Keratinocyte (primary cell): Measurements from ENCODE around the gene PBX4. TPM values are rescaled to one million over a fixed set of nuclear protein-coding genes. Genes with fewer than 3 reads are reported as not detected.

Experiments
- DNase-seq: peaks from one replicate; pipeline ENCODE4 v3.0.0-alpha.2; 2011; ENCODE audit warnings: low read depth, missing footprints, low spot score
- FAIRE-seq: peaks from 2 replicates; lab custom pipeline; 2011; peaks lifted over from hg19 to GRCh38; lab: Jason Lieb, UNC
- H2AFZ ChIP-seq: 2 replicates; pipeline ENCODE4 v1.6.0; 2012; ENCODE audit warnings: low read length, control low read depth, inconsistent platforms; ENCODE audit not compliant: control insufficient read depth
- H3K27ac ChIP-seq: 2 replicates; pipeline ENCODE4 v1.5.1; 2011; ENCODE audit warnings: low read length; ENCODE audit not compliant: control insufficient read depth, insufficient read depth
- H3K27me3 ChIP-seq: 3 replicates; pipeline ENCODE4 v1.6.0; 2011; ENCODE audit warnings: low read length; ENCODE audit not compliant: control insufficient read depth, insufficient read depth; ENCODE audit errors: extremely low read depth
- H3K36me3 ChIP-seq, 2 experiments: 2 replicates in 1 of 2; 3 replicates in 1 of 2; pipeline ENCODE4 v1.5.1; 2011; ENCODE audit warnings: low read length in 2 of 2, mild to moderate bottlenecking in 1 of 2; ENCODE audit not compliant: control insufficient read depth in 2 of 2, insufficient read depth in 2 of 2; ENCODE audit errors: extremely low read depth in 1 of 2
- H3K4me1 ChIP-seq: 3 replicates; pipeline ENCODE4 v1.5.1; 2011; ENCODE audit warnings: low read length; ENCODE audit not compliant: control insufficient read depth, insufficient read depth; ENCODE audit errors: extremely low read depth
- H3K4me2 ChIP-seq: 3 replicates; pipeline ENCODE4 v1.6.0; 2011; ENCODE audit warnings: low read depth, low read length; ENCODE audit not compliant: control insufficient read depth, insufficient read depth; ENCODE audit errors: extremely low read depth
- H3K4me3 ChIP-seq, 3 experiments: fragments of 200-600 bp in 1 of 3; sonication (generic) in 1 of 3; 2 replicates in 2 of 3; 3 replicates in 1 of 3; pipeline ENCODE4 v1.5.1; 2011 to 2016; ENCODE audit warnings: low read length in 3 of 3, mild to moderate bottlenecking in 3 of 3, control low read depth in 2 of 3, inconsistent platforms in 1 of 3, low read depth in 1 of 3, mixed read lengths in 1 of 3, mixed run types in 1 of 3, moderate library complexity in 1 of 3; ENCODE audit not compliant: control insufficient read depth in 2 of 3, insufficient read depth in 2 of 3; ENCODE audit errors: extremely low read depth in 1 of 3
- H3K79me2 ChIP-seq: 2 replicates; pipeline ENCODE4 v1.6.0; 2012; ENCODE audit warnings: low read length; ENCODE audit not compliant: control insufficient read depth, insufficient read depth
- H3K9ac ChIP-seq: 3 replicates; pipeline ENCODE4 v1.6.0; 2011; ENCODE audit warnings: low read length; ENCODE audit not compliant: control insufficient read depth, insufficient read depth; ENCODE audit errors: extremely low read depth
- H3K9me1 ChIP-seq: 3 replicates; pipeline ENCODE4 v1.6.0; 2011; ENCODE audit warnings: low read length; ENCODE audit not compliant: control insufficient read depth, insufficient read depth; ENCODE audit errors: extremely low read depth
- H3K9me3 ChIP-seq: 2 replicates; pipeline ENCODE4 v1.5.1; 2012; ENCODE audit warnings: low read depth, low read length; ENCODE audit not compliant: control insufficient read depth
- H4K20me1 ChIP-seq: 3 replicates; pipeline ENCODE4 v1.6.0; 2011; ENCODE audit warnings: low read length; ENCODE audit not compliant: control insufficient read depth, insufficient read depth; ENCODE audit errors: extremely low read depth
- EZH2 ChIP-seq: IDR thresholded peaks from one replicate; pipeline ENCODE4 v1.6.1; 2012; ENCODE audit warnings: inconsistent platforms, mild to moderate bottlenecking, low read length, moderate library complexity
- dilution Hi-C: fragments of 300-500 bp; cut with MboI; formaldehyde crosslinking; loops from one replicate; pipeline ENCODE4 v1.7.0; 2020; ENCODE audit warnings: low sequenced_read_pairs; ENCODE audit not compliant: extremely low pct_ligation_motif_present
- polyA plus RNA-seq, 5 experiments: library from polyadenylated mRNA; depleted of rRNA in 3 of 5; stranded (reverse) in 3 of 5; stranded (forward) in 1 of 5; unstranded in 1 of 5; fragments of >200 nt; gene quantifications; 1 replicate in 1 of 5; 2 replicates in 3 of 5; 3 replicates in 1 of 5; pipeline versions ENCODE4 v1.2.1 to v1.2.3, GENCODE V29; 2011 to 2012; ENCODE audit warnings: missing spikeins in 2 of 5, low read depth in 1 of 5, low replicate concordance in 1 of 5
- TF ChIP-seq, protein P1 (sequence below), 3 experiments: IDR thresholded peaks in 1 of 3; conservative IDR thresholded peaks in 1 of 3; optimal IDR thresholded peaks in 1 of 3; 2 replicates in 2 of 3; 3 replicates in 1 of 3; pipeline versions ENCODE3 to v1.5.1; 2011; ENCODE audit warnings: low read length in 3 of 3, mild to moderate bottlenecking in 3 of 3, moderate library complexity in 2 of 3, control low read depth in 1 of 3, inconsistent platforms in 1 of 3; ENCODE audit not compliant: insufficient read depth in 2 of 3; ENCODE audit errors: extremely low read depth in 1 of 3

PBX4 gene
- polyA plus RNA-seq, 1 donor (not counting 4 experiments of a cell fraction or from before 2014, with no cell fraction given), result 1.7 TPM

DNA sequence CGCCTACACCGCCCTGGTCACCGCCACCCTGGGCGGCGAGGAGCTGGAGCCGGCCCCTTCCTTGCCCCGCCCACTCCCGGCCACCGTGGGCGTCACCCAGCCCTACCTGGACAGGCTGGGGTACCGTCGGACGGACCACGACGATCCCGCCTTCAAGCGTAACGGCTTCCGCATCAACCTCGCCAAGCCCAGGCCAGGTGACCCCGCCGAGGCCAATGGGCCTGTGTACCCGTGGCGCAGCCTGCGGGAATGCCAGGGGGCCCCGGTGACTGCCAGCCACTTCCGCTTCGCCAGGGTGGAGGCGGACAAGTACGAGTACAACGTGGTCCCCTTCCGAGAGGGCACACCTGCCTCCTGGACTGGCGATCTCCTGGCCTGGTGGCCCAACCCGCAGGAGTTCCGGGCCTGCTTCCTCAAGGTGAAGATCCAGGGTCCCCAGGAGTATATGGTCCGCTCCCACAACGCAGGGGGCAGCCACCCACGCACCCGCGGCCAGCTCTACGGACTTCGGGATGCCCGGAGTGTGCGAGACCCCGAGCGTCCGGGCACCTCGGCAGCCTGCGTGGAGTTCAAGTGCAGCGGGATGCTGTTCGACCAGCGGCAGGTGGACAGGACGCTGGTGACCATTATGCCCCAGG is 73.4 kb downstream of the PBX4 start:
- no peaks in the 10 kb centered on the region for H3K36me3 ChIP-seq
- FAIRE-seq (no peak), DNase-seq (no peak)
- no peak overlapping the region for H3K9ac ChIP-seq
- no peaks in the 10 kb centered on the region for H3K79me2 ChIP-seq
- no peaks in the 10 kb centered on the region for H3K9me1 ChIP-seq
- no peak overlapping the region for H3K4me3 ChIP-seq
- H3K4me1 ChIP-seq, result no peaks in the 10 kb centered on the region
- no peaks in the 10 kb centered on the region for H4K20me1 ChIP-seq
- H3K27me3 ChIP-seq, result peaks cover 35% of the 10 kb centered on the region
- no peaks in the 10 kb centered on the region for H3K9me3 ChIP-seq
- dilution Hi-C loops, result no loop called here
- no peak overlapping the region for H3K27ac ChIP-seq
- no peak overlapping the region for H2AFZ ChIP-seq
- H3K4me2 ChIP-seq, result no peak overlapping the region
- no peak for TF ChIP-seq EZH2
- TF ChIP-seq, protein P1, sequence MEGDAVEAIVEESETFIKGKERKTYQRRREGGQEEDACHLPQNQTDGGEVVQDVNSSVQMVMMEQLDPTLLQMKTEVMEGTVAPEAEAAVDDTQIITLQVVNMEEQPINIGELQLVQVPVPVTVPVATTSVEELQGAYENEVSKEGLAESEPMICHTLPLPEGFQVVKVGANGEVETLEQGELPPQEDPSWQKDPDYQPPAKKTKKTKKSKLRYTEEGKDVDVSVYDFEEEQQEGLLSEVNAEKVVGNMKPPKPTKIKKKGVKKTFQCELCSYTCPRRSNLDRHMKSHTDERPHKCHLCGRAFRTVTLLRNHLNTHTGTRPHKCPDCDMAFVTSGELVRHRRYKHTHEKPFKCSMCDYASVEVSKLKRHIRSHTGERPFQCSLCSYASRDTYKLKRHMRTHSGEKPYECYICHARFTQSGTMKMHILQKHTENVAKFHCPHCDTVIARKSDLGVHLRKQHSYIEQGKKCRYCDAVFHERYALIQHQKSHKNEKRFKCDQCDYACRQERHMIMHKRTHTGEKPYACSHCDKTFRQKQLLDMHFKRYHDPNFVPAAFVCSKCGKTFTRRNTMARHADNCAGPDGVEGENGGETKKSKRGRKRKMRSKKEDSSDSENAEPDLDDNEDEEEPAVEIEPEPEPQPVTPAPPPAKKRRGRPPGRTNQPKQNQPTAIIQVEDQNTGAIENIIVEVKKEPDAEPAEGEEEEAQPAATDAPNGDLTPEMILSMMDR (optimal IDR thresholded peaks at IDR 0.05 in 1 of 3, IDR thresholded peaks at IDR 0.05 in 1 of 3, conservative IDR thresholded peaks at IDR 0.05 in 1 of 3; ENCODE audit: extremely low read depth in 1 of 3, insufficient read depth in 2 of 3, low read length in 3 of 3), result no peak

DNA sequence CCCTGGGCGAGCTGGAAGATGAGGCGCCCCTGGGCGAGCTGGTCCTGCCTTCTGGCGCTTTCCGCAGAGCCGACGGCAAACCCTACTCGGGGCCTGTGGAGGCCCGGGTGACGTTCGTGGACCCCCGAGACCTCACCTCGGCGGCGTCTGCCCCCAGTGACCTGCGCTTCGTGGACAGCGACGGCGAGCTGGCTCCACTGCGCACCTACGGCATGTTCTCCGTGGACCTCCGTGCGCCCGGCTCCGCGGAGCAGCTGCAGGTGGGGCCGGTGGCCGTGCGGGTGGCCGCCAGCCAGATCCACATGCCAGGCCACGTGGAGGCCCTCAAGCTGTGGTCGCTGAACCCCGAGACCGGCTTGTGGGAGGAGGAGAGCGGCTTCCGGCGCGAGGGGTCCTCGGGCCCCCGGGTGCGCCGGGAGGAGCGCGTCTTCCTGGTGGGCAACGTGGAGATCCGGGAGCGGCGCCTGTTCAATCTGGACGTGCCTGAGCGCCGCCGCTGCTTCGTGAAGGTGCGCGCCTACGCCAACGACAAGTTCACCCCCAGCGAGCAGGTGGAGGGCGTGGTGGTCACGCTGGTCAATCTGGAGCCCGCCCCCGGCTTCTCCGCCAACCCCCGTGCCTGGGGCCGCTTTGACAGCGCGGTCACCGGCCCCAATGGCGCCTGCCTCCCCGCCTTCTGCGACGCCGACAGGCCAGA is 74.1 kb downstream of the PBX4 start:
- no peak for DNase-seq
- Histone ChIP-seq H3K79me2 (no peaks in the 10 kb centered on the region), H3K27me3 (peaks cover 36% of the 10 kb centered on the region), H3K27ac (no peak overlapping the region), H3K9me3 (no peaks in the 10 kb centered on the region), H3K4me3 (no peak overlapping the region), H3K4me1 (no peaks in the 10 kb centered on the region), H4K20me1 (no peaks in the 10 kb centered on the region), H3K9me1 (no peaks in the 10 kb centered on the region), H2AFZ (no peak overlapping the region), H3K9ac (no peak overlapping the region), H3K4me2 (no peak overlapping the region), H3K36me3 (no peaks in the 10 kb centered on the region)
- no peak for FAIRE-seq
- TF ChIP-seq, protein P1 (optimal IDR thresholded peaks at IDR 0.05 in 1 of 3, IDR thresholded peaks at IDR 0.05 in 1 of 3, conservative IDR thresholded peaks at IDR 0.05 in 1 of 3; ENCODE audit: extremely low read depth in 1 of 3, insufficient read depth in 2 of 3, low read length in 3 of 3), result no peak
- no peak for TF ChIP-seq EZH2
- dilution Hi-C loops, result no loop called here
